ENCODE data around the gene KLHL6.
A peak's percentile ranks its signal among the peaks of the same experiment; 100 is the strongest.
"Not testable (repeated sequence)": the region's sequence is repeated elsewhere in the genome, so short reads cannot be mapped to it uniquely, and the experiment has no call there.

KLHL6 gene

DNA sequence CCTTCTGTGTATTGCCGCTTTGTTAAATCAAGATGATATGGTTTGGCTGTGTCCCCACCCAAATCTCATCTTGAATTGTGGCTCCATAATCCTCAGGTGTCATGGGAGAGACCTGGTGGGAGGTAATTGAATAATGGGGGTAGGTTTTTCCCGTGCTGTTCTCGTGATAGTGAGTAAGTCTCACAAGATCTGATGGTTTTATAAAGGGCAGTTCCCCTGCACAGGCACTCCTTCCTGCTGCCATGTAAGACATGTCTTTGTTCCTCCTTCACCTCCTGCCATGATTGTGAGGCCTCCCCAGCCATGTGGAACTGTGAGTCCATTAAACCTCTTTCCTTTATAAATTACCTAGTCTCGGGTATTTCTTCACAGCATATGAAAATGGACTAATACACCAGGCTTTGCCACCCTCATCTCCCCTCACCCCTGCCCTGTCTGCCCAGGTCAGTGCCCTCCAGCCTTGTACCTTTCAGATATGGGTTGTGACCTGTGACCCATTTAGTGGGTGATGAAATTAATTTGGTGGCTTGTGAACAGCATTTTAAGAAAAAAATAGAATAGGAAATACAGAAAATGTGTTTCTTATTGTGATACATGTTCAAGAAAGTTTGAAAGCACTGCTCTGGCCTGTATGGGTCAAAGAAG lies 71.0 kb downstream of the KLHL6 start:
- Mint-ChIP-seq H3K27me3 (ENCODE audit: low read depth, poor library complexity) (peaks cover 12% of the 10 kb centered on the region), H3K4me3 (no peak overlapping the region), H3K27ac (no peak overlapping the region), H3K4me1 (peaks cover 44% of the 10 kb centered on the region), H3K36me3 (ENCODE audit: low read depth) (no peaks in the 10 kb centered on the region), H3K9me3 (no peaks in the 10 kb centered on the region)
- TF ChIP-seq, protein P1, sequence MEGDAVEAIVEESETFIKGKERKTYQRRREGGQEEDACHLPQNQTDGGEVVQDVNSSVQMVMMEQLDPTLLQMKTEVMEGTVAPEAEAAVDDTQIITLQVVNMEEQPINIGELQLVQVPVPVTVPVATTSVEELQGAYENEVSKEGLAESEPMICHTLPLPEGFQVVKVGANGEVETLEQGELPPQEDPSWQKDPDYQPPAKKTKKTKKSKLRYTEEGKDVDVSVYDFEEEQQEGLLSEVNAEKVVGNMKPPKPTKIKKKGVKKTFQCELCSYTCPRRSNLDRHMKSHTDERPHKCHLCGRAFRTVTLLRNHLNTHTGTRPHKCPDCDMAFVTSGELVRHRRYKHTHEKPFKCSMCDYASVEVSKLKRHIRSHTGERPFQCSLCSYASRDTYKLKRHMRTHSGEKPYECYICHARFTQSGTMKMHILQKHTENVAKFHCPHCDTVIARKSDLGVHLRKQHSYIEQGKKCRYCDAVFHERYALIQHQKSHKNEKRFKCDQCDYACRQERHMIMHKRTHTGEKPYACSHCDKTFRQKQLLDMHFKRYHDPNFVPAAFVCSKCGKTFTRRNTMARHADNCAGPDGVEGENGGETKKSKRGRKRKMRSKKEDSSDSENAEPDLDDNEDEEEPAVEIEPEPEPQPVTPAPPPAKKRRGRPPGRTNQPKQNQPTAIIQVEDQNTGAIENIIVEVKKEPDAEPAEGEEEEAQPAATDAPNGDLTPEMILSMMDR (IDR thresholded peaks at IDR 0.05): no peak
- no peak for DNase-seq

DNA sequence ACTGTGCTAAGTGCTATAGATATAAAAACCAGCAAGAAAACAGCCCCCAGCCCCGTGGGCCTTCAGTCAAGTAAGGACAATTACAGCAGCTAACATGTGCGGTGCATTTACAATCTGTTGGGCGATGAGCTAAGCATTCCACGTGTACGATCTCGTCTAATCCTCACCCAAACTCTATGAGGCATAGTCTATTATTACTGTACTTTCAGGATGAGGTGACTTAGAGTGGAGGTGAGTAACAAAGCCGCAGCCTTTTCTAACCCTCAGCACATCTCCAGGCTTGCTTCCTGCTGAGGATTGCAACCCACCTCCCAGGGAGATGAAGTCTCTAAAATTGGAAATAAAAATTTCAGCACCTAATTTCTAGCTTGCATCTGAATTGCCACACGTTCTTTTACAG lies 73.9 kb downstream of the KLHL6 start:
- no peak overlapping the region for H3K27ac Mint-ChIP-seq
- peaks cover 12% of the 10 kb centered on the region for H3K27me3 Mint-ChIP-seq (ENCODE audit: low read depth, poor library complexity)
- no peak overlapping the region for H3K4me3 Mint-ChIP-seq
- no peaks in the 10 kb centered on the region for H3K36me3 Mint-ChIP-seq (ENCODE audit: low read depth)
- no peak for DNase-seq
- H3K9me3 Mint-ChIP-seq: no peaks in the 10 kb centered on the region
- TF ChIP-seq, protein P1 (IDR thresholded peaks at IDR 0.05): no peak
- peaks cover 42% of the 10 kb centered on the region for H3K4me1 Mint-ChIP-seq

DNA sequence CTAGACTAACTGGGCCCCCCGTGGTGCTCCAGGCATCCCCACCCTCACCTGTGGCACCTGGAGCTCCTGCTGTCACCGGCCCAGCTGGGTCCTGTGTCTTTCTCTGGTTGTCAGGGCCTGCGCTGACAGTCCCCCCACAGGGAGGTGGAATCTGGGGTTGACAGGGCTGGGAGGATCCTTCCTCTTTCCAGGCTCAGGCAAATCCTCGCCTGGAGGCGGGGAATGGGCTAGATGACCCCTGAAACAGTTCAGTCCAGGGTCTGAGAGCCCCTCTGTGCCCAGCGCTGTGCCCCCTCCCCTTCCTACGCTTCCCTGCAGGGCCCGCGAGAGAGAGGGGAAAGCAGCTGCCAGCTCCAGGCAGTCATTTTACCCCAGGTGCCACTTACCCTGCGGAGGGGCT lies 77.0 kb downstream of the KLHL6 start:
- peaks cover 13% of the 10 kb centered on the region for H3K4me1 Mint-ChIP-seq
- no peak overlapping the region for H3K27ac Mint-ChIP-seq
- TF ChIP-seq, protein P1 (IDR thresholded peaks at IDR 0.05): no peak
- H3K27me3 Mint-ChIP-seq (ENCODE audit: low read depth, poor library complexity): peaks cover 7% of the 10 kb centered on the region
- no peak overlapping the region for H3K4me3 Mint-ChIP-seq
- no peaks in the 10 kb centered on the region for H3K36me3 Mint-ChIP-seq (ENCODE audit: low read depth)
- no peaks in the 10 kb centered on the region for H3K9me3 Mint-ChIP-seq
- no peak for DNase-seq

DNA sequence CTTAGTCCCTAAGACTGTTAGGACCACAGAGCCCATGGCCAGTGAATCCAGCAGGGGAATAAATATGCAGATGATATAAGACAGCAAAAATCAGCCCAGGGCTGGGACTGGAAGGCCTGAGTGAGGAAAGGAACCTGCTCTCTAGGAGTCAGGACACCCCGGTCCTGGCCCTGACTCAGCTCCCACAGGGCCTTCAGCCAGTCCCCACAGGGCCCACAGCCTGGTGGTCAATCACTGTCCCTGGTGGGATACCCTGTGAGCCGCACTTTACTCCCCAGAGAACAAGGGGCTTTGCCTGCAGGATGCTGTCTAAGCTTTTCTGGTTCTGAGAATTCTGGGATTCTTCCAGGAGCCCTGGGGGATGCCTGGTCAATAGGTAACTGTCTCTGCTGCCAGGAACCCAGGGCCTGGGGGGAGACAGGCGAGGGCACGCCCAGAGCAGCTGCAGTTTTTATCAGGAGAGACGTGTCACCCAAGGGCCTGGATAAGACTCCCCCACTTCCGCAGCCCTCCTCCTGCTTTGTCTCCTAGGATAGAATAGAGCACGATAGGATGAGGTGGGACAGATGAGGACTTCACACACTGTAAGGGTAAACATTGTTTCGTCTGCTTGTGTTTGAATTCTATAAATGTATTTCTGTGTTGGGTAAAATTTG lies 77.6 kb downstream of the KLHL6 start:
- H3K4me3 Mint-ChIP-seq: no peak overlapping the region
- no peak overlapping the region for H3K27ac Mint-ChIP-seq
- H3K36me3 Mint-ChIP-seq (ENCODE audit: low read depth): no peaks in the 10 kb centered on the region
- H3K27me3 Mint-ChIP-seq (ENCODE audit: low read depth, poor library complexity): peaks cover 7% of the 10 kb centered on the region
- H3K4me1 Mint-ChIP-seq: peaks cover 7% of the 10 kb centered on the region
- H3K9me3 Mint-ChIP-seq: no peaks in the 10 kb centered on the region
- no peak for DNase-seq
- TF ChIP-seq, protein P1 (IDR thresholded peaks at IDR 0.05): no peak

DNA sequence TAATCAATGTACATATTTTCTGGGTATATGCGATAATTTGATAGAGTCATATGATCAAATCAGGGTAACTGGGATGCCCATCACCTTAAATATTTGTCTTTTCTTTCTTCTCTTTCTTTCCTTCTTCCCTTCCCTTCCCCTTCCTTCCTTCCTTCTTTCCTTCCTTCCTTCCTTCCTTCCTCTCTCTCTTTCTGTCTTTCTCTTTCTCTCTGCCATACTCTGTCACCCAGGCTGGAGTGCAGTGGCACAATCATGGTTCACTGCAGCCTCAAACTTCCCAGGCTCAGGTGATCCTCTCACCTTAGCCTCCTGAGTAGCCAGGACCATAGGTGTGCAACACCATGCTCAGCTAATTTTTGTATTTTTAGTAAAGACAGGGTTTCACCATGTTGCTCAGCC lies 79.7 kb downstream of the KLHL6 start:
- not testable (repeated sequence) for DNase-seq; H3K27ac Mint-ChIP-seq; H3K4me1 Mint-ChIP-seq; H3K9me3 Mint-ChIP-seq; H3K36me3 Mint-ChIP-seq (ENCODE audit: low read depth); H3K27me3 Mint-ChIP-seq (ENCODE audit: low read depth, poor library complexity); H3K4me3 Mint-ChIP-seq

DNA sequence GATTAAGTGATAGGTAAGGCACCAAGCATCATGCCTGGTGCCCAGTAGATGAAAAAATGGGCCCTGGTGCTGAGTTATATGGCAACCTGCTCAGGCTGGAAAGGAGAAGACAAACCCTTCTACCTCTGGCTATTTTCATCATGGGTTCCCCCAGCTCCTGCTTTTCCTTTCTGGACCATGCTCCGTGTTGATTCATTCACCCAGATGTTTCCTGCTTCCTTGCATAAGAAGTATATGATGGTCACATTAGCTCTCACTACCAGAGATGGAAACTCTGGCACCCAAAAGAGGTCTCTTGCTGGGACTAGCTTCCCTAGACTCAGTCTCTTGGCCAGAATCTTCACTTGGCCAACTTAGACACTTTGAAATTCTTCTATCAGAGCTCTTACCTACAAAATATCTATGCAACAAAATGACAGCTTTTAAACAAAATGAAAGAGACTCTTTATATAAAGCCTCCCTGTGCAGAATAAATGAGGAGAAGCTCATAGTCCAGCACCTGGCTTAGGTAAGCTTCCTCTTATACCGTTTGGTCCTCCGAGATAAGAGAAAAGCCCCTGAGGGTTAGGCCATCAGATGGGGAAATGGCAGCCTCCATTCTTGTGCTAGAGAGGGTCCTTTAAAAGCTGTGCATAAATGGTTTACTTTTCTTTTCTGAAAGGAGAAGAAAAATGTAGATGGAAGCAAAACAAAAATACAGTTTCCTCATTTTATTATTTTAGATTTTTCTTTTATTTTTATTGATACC lies 80.3 kb downstream of the KLHL6 start:
- TF ChIP-seq, protein P1 (IDR thresholded peaks at IDR 0.05): no peak
- Mint-ChIP-seq H3K36me3 (ENCODE audit: low read depth) (no peaks in the 10 kb centered on the region), H3K4me3 (no peak overlapping the region), H3K9me3 (no peaks in the 10 kb centered on the region), H3K27me3 (ENCODE audit: low read depth, poor library complexity) (peaks cover 7% of the 10 kb centered on the region), H3K4me1 (peaks cover 7% of the 10 kb centered on the region), H3K27ac (peak overlapping the region; percentile 6)
- DNase-seq: no peak
